GM10248 (cell line): ENCODE measurements around the gene TFPI2.
"Not testable (repeated sequence)": the region's sequence is repeated elsewhere in the genome, so short reads cannot be mapped to it uniquely, and the experiment has no call there.

ENCODE experiments used
- CTCF ChIA-PET: fragments of 300-600 bp; sonication (Branson Sonifier 250); formaldehyde crosslinking; extraction: SDS; loops from one replicate; lab custom pipeline; 2021; ENCODE audit warnings: antibody characterized with exemption; lab: Yijun Ruan, JAX
- POLR2A ChIA-PET: fragments of 350-650 bp; sonication (Branson Sonifier 250); formaldehyde crosslinking; extraction: SDS; loops from one replicate; lab custom pipeline; 2020; ENCODE audit warnings: antibody characterized with exemption; lab: Yijun Ruan, JAX
- DNase-seq: peaks from one replicate; pipeline ENCODE4 v3.0.0; 2012; ENCODE audit errors: extremely low spot score
- TF ChIP-seq, protein P1 (sequence below): IDR thresholded peaks from 2 replicates; pipeline ENCODE4 v1.5.1; 2012; ENCODE audit warnings: mild to moderate bottlenecking, low read depth; ENCODE audit errors: extremely low read depth, missing control alignments, control extremely low read depth

Gene TFPI2

DNA sequence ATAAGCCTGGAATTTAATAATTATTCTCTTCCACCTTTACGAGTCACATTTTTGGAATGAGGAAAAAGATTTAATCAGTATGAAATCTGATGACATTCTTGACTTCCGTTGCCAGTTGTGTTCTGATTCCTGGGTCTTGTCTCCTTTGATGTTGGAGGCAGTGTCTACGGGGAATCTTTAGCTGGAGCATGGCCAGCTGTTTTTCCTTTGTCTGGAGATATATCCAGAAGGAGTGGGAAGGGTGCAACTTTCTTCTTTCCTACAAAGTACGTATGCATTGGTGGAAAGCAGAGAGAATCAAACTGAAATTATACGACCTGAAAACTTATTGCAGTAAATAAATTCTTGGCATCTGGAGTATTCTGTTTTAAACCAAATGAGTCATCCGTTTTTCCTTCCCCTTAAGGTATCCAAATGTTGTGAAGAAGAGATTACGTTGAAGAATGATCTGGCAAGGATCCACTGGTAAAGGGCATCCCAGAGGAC, 24.1 kb upstream of the TFPI2 start:
- ChIA-PET POLR2A (no interaction called here), CTCF (no interaction called here)
- DNase-seq, result no peak
- TF ChIP-seq, protein P1, sequence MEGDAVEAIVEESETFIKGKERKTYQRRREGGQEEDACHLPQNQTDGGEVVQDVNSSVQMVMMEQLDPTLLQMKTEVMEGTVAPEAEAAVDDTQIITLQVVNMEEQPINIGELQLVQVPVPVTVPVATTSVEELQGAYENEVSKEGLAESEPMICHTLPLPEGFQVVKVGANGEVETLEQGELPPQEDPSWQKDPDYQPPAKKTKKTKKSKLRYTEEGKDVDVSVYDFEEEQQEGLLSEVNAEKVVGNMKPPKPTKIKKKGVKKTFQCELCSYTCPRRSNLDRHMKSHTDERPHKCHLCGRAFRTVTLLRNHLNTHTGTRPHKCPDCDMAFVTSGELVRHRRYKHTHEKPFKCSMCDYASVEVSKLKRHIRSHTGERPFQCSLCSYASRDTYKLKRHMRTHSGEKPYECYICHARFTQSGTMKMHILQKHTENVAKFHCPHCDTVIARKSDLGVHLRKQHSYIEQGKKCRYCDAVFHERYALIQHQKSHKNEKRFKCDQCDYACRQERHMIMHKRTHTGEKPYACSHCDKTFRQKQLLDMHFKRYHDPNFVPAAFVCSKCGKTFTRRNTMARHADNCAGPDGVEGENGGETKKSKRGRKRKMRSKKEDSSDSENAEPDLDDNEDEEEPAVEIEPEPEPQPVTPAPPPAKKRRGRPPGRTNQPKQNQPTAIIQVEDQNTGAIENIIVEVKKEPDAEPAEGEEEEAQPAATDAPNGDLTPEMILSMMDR, result no peak

DNA sequence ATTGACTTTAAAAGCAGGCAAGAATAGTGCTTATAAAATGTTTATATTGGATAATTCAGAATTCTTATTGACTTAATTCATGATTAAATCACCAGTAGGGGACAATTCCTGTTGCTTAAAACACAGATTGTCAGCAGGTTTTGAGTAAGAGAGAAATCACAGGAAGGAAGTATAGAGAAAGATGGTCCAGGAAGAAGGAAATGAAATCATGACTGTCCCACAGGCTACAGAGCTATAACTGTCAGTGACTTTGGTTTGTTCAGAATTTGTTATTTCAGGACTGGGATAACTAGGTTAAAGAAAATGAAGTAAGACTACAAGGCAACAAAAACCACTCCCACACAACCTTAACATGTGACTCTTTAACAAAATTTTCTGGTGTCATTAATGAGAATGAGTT, 22.6 kb upstream of the TFPI2 start:
- ChIA-PET POLR2A (no interaction called here), CTCF (interaction anchor here (1.0 kb wide), 1 partner anchor 25 kb away, joined by 3 read pairs; no protein-coding TSS in a partner anchor)
- DNase-seq, result no peak
- TF ChIP-seq, protein P1, result no peak

DNA sequence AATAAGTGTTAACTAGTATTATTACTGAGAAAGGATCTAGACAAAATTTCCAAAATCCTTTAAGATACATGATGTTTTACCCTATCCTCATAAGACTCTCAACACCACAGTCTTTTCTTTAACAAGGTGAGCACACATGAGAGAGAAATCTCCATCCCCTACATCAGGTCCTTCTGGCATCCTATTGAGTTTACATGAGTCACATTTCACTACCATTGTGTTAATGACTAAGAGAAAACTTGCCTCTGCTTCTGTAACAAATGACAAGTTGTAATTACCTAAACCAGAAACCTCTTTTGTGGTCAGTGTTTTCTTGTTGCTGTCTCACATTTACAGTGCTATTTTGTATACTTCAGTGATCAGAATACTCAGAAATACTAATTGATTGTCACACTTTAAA, 21.1 kb upstream of the TFPI2 start:
- CTCF ChIA-PET, result interaction anchor here (1.0 kb wide), 1 partner anchor 9 kb away, joined by 4 read pairs; no protein-coding TSS in a partner anchor
- POLR2A ChIA-PET, DNase-seq: not testable (repeated sequence)

DNA sequence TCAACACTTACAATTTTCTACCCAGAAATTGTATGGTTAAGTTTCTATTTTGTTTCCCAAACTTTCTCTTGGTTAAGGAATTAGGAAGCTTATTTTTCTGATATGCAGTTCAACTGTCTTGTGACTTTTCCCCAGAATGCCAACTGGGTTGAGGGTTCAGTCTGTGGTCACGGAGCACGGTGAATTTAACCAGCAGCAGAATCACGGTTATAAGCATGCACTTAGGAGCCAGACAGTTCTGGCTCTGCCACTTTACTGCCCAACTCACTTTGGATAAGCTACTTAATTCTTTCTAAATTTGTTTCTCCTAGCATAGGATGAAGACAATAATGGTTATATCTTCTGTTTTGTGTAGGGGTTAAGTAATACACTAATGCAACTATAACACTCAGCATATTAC, 20.7 kb upstream of the TFPI2 start:
- CTCF ChIA-PET, result interaction anchor here (1.0 kb wide), 1 partner anchor 9 kb away, joined by 4 read pairs; no protein-coding TSS in a partner anchor
- DNase-seq, POLR2A ChIA-PET: not testable (repeated sequence)

DNA sequence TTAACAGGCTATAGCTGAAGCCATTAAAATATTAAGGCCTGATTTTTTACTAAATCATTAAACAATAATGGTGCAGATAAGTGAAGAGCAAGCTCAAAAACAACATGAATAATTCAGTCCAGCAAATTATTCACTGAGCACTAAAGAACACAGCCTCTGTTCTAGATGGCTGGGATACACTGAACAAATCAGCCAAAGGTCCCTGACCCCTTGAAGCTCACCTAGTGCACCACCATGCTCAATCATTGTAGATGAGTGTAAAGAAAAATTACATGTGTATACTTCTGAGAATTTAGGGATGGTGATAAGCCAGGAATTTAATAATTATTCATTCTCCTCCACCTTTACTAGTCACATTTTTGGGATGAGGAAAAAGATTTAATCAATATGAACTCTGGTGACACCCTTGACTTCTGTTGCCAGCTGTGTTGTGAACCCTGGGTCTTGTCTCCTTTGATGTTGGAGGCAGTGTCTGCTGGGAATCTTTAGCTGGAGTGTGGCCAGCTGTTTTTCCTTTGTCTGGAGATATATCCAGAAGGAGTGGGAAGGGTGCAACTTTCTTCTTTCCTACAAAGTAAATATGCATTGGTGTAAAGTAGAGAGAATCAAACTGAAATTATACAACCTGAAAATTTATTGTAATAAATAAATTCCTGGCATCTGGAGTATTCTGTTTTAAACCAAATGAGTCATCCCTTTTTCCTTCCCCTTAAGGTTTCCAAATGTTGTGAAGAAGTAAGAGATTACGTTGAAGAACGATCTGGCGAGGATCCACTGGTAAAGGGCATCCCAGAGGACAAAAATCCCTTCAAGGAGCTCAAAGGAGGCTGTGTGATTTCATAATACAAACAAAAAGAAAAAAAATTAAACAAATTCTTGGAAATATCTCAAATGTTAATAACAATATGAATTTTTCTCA, 19.8 kb upstream of the TFPI2 start:
- ChIA-PET POLR2A (no interaction called here), CTCF (interaction anchor here (1.0 to 2.0 kb wide), 3 partner anchors 8 to 177 kb away, joined by 4 to 7 read pairs (median 6); no protein-coding TSS in a partner anchor)
- no peak for DNase-seq
- TF ChIP-seq, protein P1, result no peak

DNA sequence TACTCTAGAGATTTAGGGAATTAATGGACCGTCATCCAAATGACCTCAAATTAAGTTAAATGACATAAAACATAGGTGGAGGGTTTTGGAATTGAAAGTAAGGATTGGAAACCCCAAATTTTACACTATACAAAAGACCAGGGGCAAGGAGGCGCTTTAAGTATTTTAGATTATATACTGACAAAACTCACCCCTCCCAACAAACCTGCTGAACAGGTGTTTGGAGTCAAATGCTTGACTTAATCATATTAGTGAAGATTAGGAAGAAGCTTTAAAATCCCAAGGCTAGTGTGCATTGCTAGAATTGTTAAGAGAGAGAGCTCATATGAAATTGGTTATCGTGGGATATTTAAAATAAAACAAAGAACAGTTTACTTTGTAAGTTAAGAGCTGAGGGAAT, 15.7 kb upstream of the TFPI2 start, which contains the start of gene GNGT1:
Gene GNGT1 (plus strand): TSS at position 301 of the 400 bp plus-strand sequence. CDS start 180 bp downstream, outside the sequence.
- no peak for DNase-seq
- TF ChIP-seq, protein P1, result no peak
- POLR2A ChIA-PET, result no interaction called here
- CTCF ChIA-PET, result interaction anchor here (1.3 kb wide), 1 partner anchor 9 kb away, joined by 6 read pairs; no protein-coding TSS in a partner anchor

DNA sequence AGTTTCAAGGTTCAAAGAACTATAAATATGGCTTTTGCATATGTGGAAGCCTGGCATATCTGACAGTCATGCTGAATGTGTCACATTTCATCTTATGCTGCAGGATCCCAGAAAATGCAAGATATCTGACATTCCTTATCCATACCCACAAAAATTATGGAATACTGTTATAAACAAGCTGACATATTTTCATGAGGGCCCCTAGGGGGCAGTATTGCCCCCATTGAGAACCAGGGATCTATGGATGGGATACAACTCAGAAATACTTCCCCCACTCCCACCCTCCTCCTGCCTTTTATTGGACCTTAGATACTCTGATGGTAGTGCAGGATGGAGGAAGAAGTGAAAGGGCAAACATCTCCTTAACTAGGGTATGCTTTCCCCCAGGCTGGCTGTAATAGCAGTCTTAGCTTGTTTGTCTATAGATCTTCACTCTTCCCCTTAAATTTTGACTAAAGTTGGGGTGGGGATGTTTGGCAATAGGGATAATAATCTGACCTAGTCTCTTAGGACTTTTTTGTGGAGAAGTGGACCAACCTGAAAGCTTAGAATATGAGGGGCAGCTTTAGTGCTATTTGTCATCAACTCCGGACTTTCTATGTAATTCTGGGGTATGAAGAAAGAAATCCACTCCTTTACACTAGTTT, 12.3 kb upstream of the TFPI2 start:
- ChIA-PET POLR2A (no interaction called here), CTCF (interaction anchor here (0.5 to 5.8 kb wide), 34 partner anchors 8 to 1407 kb away, joined by 3 to 101 read pairs (median 3); partner anchors contain the start of genes COL1A2 and GNG11)
- DNase-seq, result peak; percentile 18
- TF ChIP-seq, protein P1, result peak; percentile 46
